Limb (tissue), 2 donors: ENCODE measurements around the gene TRIM71.

ENCODE experiments used
- DNase-seq, 2 donors: peaks; one replicate each; pipeline ENCODE4 v3.0.0-alpha.2; 2016; ENCODE audit errors: extremely low spot score in 2 of 2

TRIM71 gene

GRCh38 chr3:32888739-32889138 lies 70.9 kb downstream of the TRIM71 start:
- DNase-seq: no peak

DNA sequence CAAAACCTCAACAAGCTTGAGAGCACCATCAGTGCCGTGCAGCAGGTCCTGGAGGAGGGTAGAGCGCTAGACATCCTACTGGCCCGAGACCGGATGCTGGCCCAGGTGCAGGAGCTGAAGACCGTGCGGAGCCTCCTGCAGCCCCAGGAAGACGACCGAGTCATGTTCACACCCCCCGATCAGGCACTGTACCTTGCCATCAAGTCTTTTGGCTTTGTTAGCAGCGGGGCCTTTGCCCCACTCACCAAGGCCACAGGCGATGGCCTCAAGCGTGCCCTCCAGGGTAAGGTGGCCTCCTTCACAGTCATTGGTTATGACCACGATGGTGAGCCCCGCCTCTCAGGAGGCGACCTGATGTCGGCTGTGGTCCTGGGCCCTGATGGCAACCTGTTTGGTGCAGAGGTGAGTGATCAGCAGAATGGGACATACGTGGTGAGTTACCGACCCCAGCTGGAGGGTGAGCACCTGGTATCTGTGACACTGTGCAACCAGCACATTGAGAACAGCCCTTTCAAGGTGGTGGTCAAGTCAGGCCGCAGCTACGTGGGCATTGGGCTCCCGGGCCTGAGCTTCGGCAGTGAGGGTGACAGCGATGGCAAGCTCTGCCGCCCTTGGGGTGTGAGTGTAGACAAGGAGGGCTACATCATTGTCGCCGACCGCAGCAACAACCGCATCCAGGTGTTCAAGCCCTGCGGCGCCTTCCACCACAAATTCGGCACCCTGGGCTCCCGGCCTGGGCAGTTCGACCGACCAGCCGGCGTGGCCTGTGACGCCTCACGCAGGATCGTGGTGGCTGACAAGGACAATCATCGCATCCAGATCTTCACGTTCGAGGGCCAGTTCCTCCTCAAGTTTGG lies 72.9 kb downstream of the TRIM71 start:
- DNase-seq: no peak

DNA sequence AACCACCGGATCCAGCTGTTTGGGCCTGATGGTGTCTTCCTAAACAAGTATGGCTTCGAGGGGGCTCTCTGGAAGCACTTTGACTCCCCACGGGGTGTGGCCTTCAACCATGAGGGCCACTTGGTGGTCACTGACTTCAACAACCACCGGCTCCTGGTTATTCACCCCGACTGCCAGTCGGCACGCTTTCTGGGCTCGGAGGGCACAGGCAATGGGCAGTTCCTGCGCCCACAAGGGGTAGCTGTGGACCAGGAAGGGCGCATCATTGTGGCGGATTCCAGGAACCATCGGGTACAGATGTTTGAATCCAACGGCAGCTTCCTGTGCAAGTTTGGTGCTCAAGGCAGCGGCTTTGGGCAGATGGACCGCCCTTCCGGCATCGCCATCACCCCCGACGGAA lies 73.6 kb downstream of the TRIM71 start:
- no peak for DNase-seq

DNA sequence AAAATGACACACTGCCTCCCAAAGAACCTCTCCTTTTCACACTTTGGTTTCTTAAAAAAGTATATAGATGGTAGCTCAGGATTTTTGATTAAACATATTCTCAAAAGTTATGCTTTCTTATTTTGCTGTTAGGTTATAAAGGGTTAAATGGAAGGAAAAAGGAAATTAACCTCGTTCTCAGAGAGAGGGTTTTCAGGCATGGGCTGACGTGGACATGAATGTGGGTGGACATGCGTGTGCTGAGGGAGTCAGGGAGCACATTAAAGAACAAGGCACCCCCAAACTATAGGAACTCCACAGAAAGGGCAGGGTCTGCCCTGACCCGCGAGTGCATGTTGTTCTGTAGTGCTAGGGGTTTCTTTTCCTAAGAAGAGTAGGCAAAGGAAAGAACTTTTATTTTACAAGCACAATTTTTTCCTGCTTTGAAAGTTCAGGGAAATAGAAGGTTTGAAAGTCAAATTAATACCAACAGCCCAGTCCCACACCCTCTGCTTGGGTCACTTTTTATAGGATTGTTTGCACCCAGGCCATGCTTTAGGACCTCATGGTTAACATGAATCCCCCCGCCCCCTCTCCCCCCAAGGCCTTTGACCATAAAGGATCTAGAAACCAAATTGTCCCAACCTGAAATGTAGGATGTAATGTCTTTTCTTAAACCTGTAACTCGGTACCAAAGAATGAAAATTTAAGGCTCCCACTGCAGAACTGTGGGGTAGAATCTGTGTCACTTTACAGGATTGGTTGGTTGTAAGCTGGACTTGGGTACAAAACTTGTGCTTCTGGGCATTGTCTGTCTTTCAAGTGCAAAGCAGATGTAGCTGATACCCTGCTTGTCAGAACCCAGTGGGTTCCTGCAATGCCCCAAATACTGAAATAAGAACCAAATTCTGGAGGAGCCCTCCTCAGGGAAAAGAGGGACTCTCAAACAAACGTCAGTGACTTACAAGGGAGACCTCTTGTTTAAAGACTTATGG lies 75.1 kb downstream of the TRIM71 start:
- DNase-seq: no peak

DNA sequence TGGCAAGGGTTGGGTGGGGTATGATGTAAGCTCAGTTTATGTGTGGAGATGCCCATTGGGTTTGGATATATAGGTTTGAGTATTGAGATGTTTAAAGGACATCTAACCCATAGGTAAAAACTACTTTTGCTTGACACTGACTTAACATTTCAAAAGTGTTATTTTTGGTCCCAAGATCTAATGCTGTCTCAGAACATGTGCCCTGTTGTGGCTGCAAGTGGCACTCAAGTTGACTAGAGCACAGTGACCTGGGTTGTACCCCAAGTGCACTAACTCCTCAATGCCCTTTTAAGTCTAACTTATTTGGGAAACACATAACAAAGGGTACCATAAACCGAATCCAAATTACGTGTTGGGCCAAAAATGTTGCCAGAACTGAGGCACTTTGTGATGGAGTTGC lies 77.2 kb downstream of the TRIM71 start:
- DNase-seq: no peak

DNA sequence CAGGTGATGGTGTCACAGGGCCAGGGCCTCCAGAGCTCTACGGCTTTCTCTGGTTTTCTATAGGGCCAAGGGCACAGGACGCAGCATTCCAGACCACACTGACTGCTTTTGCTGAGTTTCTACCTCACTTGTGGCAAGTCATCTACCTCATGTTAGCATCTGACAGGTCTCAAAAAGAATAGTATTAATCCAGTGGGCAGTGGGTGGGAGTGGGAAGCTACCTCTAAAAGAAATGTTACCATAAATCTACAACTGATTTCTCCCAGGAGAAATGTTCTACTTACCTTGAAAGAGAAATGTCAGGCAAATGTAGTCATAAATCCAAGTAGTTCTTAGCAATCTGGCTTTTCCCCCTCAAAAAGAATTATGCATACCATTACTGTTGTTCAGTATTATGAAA lies 77.9 kb downstream of the TRIM71 start:
- DNase-seq: no peak

- DNase-seq: no peak
Observed at GRCh38 chr3:32896143-32896542, 78.3 kb downstream of the TRIM71 start.

GRCh38 chr3:32897001-32897601 lies 79.3 kb downstream of the TRIM71 start:
- no peak for DNase-seq

DNA sequence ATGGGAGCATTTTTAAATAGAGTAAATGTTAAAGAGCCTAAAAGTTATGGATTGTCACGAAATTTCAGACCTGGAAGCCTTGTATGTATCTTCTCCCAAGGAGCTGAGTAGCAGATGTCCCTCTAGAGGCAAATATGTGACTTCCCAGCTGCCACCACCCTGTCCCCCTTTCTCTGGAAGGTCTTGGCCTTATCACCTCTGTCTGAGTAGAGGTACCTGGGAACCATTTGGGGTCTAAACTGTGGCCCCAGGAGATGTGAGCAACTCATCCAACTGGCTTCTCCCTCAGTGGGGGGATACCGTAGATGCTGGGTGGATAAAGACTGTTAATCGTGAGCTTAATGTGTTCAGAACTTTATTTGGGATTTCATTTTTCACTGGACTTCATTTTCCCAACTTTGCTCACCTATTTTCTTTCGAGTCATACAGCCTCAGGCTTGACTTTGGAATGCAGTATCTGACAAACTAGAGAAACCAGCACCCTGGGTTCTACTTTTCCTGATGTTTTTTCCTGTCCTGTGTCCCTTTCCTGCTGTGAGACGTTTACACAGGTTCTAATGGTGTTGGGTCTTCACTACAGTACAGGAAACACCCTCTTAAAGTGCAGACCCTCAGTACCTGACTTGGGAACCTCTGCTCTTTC lies 80.3 kb downstream of the TRIM71 start:
- no peak for DNase-seq

- DNase-seq: no peak
Observed at GRCh38 chr3:32899265-32899664, 81.5 kb downstream of the TRIM71 start.

GRCh38 chr3:32901005-32901932 lies 83.5 kb downstream of the TRIM71 start:
- no peak for DNase-seq

DNA sequence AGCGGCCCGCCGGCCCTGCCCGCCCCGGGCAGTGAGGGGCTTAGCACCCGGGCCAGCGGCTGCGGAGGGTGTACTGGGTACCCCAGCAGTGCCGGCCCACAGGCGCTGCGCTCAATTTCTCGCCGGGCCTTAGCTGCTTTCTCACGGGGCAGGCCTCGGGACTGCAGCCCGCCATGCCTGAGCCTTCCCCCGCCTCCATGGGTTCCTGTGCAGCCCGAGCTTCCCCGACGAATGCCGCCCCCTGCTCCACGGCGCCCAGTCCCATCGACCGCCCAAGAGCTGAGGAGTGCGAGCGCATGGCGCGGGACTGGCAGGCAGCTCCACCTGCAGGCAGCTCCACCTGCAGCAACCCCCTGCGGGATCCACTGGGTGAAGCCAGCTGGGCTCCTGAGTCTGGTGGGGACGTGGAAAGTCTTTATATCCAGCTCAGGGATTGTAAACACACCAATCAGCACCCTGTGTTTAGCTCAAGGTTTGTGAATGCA lies 85.1 kb downstream of the TRIM71 start:
- peak in 1 of 2 donors; percentile 41 for DNase-seq

DNA sequence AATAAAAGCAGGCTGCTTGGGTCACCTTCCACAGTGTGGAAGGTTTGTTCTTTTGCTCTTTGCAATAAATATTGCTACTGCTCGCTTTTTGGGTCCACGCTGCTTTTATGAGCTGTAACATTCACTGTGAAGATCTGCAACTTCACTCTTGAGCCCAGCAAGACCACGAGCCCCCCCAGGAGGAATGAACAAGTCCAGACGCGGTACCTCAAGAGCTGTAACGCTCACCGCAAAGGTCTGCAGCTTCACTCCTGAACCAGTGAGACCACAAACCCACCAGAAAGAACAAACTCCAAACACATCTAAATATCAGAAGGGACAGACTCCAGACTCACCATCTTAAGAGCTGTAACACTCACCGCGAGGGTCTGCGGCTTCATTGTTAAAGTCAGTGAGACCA lies 86.2 kb downstream of the TRIM71 start:
- no peak for DNase-seq

DNA sequence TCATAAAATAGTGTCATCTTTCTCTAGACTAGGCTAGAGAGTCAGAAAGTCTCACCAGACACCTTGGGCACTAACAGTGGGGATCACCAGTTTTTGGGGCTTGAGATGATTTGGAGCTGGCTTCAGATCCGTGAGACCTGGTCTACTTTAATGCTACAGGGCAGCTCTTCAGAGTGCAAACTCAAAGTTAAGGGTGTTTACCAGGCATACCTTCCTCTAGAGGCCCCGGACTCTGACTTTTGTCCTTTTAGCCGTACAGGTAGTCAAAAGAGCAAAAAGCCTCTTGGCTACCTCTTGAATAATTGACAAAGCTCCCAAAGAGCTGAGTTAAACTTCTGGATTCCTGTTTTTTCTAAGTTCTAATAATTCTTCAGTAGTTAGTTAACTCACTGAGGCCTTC lies 92.2 kb downstream of the TRIM71 start:
- no peak for DNase-seq

- no peak for DNase-seq
Observed at GRCh38 chr3:32910954-32911353, 93.2 kb downstream of the TRIM71 start.

DNA sequence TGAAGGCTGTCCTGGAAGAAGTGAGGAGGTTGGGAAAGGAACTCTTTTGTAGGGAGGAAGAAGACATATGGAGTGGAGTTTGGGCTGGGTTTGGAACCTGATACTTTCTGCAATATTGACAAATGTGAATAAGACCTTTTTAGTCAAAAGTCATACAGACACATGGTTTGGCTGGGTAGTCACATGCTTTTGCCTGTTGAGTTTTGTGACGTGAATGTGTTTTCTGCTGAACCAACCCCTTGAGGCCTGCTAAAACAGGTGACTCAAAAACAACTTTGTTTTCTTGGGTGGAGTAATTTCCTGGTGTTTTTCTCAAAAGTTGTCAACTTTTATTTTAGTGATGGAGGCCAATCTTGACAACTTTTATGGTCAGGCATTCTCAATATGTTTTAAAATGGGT lies 94.2 kb downstream of the TRIM71 start:
- DNase-seq: no peak

DNA sequence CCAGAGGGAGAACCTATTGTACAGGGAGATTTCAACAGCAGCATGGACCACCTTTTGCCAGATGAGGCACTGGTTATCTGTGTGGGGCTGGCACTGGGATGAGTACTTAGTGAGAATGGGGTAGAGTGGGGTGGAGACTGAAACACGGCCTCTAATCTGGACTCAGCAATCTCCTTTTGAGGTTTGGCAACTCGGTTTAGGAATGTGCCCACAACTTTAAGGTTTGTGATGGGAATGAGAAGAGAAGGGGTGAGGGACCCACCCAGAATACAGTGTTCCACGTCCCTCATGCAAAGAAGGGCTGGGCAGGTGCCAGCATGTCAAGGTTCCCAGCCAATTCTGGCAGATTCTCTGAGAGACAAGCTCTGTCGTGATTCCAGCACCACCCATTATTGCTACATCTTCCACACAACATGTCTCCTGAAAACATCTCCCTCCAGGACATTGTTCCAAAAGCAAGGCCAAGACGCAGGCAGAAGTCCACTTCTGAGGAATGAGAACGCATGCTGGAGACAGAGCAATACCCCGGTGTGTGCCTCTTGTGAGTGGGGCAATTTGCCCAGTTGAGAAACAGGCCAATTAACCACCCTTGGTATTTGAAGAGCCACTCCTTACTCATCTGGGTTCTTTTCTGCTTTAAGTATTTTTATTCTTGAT lies 96.1 kb downstream of the TRIM71 start:
- DNase-seq: peak in 1 of 2 donors; percentile 3

DNA sequence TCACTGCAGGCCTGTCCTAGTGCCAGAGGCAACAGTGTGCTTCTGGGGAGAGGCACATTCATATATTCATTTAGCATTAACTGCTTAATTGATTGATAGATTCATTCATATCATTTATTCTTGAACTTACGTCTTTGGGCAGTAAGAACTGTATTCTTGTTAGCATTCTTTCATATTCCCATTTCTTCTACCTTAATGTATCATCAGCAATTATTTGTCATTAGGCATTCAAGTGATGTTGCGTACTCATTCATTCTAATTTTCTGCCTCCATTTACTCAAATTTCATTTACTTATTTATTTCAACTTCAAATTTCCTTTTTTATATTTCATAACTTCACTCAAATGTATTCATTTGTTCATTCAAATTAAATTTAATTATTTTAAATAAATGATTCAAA lies 102.1 kb downstream of the TRIM71 start:
- no peak for DNase-seq

- DNase-seq: no peak
Observed at GRCh38 chr3:32922078-32922477, 104.3 kb downstream of the TRIM71 start.

DNA sequence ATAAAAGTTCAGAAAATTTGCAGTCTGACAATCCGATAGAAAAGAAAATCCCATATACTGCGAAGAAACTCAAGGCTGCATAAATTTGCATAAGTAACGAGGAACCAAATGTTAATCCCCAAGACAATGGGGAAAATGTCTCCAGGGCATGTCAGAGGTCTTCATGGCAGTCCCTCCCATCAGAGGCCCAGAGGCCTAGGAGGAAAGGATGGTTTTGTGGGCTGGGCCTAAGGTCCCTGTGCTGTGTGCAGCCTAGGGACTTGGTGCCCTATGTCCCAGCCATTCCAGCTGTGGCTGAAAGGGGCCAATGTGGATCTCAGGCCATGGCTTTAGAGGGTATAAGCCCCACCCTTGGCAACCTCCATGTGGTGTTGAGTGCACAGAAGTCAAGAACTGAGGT lies 112.4 kb downstream of the TRIM71 start:
- no peak for DNase-seq
